GM19240 (cell line): ENCODE data around the gene RAB11FIP3.

ENCODE experiments used
- DNase-seq: peaks from one replicate; pipeline ENCODE4 v3.0.0; 2011; ENCODE audit warnings: low spot score; ENCODE audit not compliant: insufficient read length

The RAB11FIP3 gene

DNA sequence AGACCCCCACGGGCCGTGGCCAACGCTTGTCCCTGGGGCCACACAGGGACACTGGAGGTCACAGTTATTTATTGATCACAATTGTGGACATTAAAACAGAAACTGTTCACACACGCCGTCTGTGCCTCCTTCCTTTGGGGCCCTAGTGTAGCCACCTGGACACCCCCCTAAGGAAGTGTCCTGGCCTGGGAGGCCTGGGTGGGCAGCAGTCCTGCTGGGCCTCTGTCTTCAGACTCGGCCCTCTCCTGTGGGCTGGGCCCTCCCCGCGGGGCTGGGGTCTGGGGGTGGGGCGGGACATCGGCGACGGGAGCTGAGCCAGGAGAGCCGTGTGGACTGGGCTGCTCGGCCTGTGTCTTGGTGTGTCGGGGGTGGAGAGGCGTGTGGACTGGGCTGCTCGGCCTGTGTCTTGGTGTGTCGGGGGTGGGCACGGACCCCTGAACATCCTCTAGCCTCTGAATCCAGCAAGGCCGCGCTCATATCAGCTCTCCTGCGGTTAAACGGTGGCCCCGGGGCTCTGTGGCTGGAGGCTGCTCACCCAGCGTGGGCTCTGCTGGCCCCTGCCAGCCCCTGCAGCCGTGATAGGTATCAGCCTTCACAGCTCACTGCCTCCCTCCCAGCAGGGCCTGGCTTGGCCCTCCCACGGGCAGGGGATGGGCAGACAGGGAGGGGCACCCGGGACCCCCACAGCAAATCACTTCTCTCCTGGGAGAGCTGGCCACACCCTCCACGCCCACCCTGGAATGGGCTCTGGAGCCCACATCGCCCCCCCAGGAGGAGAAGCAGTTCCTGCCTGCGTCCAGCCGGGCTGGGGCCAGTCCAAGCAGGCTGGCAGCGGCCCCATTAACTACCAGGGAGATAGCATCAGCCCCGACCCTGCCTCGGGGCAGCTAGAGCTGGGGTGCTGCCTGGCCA, 140.2 kb downstream of the RAB11FIP3 start:
- DNase-seq, result no peak

DNA sequence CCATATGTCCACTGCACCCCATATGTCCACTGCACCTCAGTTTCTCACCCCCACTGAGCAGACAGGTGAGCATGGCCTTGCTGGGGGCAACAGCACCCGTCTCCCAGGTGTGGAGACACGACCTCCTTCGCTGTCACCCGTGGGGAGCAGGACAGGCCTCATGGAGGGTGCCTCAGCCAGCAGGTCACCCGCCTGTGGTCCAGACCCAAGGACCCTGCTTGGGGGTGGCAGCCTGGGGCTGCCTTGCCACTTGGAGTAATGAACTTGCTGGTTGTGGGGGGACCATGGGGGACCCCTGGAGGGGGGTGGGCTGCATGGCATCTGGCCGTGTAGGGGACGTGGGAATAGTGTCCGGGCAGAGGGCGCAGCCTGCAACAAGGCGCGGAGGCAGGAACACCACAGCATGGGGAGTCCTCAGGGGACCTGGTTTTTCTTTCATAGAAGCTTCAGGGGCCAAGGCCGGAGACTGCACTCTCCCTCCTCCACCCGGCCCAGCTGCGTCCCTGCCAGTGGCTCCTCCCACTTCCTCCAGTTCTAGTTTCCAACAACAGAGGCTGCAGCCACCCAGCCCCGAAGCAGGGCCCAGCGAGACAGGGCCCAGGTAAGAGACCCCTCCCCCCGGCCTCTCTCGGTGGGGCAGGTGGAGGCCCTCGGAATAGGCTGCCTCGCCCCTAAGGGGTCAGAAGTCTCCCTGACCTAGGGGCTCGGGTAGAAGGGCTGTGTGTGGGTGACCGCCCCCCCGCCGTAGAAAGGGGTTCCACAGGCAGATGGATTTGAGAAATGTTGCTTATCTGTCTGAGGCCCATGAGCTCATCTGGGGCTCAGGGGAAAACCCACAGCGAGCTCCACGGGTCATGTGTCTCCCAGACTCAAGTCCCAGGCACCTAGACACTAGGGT, 141.3 kb downstream of the RAB11FIP3 start, which contains the start of gene NHLRC4:
NHLRC4 (plus strand) TSS at position 531 of the 898 bp plus-strand sequence. CDS start 1,043 bp downstream, outside the sequence.
- DNase-seq, result peak; percentile 99

DNA sequence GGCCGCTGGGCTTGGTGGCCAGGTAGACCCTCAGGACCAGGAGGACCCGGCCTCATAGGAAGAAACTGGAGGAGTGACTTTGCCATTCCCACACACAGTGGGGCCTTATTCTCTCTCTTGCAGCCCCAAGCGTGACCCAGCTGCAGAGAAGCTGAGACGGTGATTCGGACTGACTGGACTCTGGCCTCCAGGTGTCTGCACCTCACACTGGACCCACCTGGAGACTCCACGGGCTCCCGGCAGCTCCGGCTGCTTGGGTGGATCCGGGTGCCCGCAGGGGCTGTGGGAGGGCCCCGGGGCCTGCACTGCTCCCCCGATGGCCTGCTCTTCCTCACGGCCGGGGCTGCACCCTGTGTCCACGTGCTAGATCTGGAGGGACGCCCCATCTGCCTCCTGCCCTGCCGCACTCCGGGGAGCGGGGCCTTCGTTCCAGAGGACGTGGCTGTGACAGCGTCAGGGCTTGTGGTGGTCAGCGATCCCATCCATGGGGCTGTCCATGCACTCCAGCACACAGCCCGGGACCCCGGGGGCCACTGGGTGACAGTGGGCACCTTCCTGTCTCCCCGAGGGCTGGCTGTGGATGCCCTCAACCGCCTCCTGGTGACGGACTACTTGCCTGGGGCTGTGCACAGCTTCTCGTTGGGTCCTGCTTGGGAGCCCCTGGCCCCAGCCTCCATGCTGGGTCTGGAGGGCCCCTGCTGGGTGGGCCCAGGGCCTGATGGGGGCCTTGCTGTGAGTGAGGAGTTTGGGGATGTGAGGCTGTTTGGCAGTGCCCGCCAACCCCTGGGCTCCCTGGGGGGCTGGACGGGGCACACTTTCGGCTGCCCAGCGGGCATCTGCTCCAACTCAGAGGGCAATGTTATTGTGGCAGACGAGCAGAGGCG, 142.2 kb downstream of the RAB11FIP3 start:
- no peak for DNase-seq

DNA sequence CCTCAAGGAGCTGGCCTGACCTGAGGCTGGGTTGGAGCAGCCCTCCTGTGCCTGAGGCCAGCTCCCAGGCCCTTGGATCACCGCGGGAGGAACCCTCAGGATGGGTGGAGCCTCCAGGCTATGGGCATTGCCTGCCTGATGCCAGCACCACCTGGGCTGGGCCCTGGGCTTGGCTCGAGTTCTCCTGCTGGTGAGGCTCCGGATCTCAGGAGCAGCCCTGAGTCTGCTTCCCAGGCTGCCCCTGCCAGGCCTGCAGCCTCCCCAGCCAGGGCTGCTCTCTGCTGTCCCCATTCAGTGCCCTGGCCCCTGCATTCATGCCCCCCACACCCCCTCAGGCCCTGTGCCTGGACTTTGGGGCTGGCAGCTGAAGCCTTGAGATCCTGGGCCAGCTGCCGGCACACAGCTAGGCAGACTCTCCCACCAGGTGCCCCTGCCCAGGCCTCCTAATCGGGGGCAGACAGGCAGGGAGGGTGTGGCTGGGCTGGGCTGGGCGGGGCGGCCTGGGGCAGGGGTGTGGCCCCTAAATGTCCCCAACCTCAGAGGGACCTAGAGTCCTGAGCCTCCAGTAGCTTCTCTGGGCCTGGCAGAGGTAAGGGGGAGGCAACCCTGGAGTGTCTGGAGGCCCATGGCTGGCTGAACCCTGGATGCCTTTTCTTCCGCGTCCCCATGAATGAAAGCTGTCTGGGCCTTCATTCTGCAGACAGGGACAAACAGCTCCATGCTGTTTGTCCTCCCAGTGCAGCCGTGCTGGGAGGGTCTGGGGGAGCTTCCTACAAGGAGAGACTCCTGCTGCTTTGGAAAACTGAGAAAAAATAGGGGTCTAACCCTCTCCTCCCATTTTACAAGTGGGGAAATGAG, 143.2 kb downstream of the RAB11FIP3 start:
- DNase-seq, result no peak

DNA sequence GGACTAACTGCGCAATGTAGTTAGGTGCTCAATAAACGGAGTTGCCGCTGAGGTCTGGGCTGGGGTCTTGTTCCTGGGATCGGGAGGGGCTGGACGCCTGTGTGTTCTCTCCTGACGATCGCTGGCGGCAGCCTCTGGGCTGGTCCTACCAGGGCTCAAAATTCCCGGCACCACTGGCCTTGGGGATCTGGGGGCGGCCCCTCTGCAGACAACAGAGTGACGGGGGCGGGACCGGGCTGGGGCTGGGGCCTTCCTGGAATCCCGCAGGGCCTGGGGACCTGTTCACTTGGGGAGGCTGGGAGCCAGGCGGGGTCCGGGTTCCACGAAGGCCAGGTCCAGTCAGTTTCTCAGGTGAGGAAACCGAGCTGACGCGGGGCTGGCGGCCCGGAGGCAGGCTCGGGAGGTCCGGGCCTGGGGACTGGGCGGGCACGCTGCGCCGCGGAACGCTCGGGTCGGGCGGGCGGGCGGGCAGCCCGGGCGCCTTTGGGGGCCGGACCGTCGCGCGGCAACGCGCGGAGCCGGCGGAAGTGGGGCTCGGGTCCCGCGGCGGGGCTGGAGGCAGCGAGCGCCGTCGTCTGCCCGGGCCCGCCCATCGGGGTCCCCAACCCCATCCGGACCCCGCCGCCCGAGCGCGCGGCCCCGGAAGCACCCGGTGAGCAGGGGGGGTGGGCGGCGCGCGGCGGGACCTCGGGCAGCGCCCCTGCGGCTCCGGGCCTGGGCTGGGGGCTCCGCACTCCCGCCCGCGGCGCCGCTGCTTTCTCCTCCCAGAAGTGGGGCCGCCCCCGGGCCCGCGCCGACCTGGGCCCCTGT, 144.2 kb downstream of the RAB11FIP3 start, which contains the start of gene PIGQ:
PIGQ (plus strand) TSS at position 524 of the 810 bp plus-strand sequence. CDS start 4,107 bp downstream, outside the sequence.
- peak; percentile 91 for DNase-seq
